ENCODE measurements around the gene CACNA2D4.

DNA sequence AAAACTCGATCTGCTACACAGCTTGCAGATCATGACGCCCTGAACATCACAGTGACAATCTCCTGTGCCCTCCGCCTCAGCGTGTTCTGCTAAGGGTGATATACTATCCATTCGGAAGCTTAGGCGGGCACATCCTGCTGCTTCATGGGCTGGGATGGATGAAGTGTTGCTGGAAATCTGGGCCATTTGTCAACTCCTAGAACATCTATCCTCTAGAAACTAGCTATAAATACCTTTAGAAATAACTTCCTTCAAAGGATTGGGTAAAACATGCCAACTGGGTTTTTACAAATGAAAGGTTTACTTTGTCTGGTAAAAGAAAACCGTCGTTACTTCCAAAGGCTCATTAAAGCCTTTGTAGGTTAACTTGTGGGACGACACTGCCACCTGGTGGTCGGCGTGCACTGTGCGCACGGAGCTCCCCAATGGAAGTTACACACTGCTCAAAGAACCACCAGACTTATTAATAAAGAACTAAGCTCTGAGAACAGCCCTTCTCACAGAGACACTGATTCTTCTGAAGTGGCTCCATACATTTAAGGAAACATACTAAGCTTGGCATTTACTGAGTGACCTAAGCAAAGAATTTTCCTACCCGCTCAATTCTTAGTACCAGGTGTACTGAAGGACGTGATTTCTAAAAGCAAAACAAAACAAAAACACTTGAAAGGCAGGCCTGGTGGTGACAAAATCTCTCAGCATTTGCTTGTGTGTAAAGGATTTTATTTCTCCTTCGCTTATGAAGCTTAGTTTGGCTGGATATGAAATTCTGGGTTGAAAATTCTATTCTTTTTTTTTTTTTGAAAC is 21.6 kb upstream of the CACNA2D4 start:
- TF ChIP-seq, protein P1, sequence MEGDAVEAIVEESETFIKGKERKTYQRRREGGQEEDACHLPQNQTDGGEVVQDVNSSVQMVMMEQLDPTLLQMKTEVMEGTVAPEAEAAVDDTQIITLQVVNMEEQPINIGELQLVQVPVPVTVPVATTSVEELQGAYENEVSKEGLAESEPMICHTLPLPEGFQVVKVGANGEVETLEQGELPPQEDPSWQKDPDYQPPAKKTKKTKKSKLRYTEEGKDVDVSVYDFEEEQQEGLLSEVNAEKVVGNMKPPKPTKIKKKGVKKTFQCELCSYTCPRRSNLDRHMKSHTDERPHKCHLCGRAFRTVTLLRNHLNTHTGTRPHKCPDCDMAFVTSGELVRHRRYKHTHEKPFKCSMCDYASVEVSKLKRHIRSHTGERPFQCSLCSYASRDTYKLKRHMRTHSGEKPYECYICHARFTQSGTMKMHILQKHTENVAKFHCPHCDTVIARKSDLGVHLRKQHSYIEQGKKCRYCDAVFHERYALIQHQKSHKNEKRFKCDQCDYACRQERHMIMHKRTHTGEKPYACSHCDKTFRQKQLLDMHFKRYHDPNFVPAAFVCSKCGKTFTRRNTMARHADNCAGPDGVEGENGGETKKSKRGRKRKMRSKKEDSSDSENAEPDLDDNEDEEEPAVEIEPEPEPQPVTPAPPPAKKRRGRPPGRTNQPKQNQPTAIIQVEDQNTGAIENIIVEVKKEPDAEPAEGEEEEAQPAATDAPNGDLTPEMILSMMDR (IDR thresholded peaks at IDR 0.05), result peak; percentile 89 to 97 (median 96)
- no peak for TF ChIP-seq POLR2A (IDR thresholded peaks at IDR 0.05)

Data from adrenal gland (tissue), 5 donors.